ENCODE measurements around the gene PTPRG. TPM values are rescaled to one million over a fixed set of nuclear protein-coding genes. Genes with fewer than 3 reads are reported as not detected.

The PTPRG gene
- total RNA-seq, 1 experiment from 2014 or later = 32.1 TPM

- TF ChIP-seq JUND (IDR thresholded peaks at IDR 0.05) = no peak
- TF ChIP-seq ZNF274 (IDR thresholded peaks at IDR 0.05; ENCODE audit: low read depth, low read length) = no peak
- TF ChIP-seq, protein P1, sequence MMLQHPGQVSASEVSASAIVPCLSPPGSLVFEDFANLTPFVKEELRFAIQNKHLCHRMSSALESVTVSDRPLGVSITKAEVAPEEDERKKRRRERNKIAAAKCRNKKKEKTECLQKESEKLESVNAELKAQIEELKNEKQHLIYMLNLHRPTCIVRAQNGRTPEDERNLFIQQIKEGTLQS (IDR thresholded peaks at IDR 0.05) = no peak
Observed at GRCh38 chr3:61855211-61855610, 293.8 kb downstream of the PTPRG start.

GRCh38 chr3:61857297-61857696, 295.9 kb downstream of the PTPRG start:
- ChIA-PET CTCF (interaction anchor here (1.1 to 1.7 kb wide), 3 partner anchors 25 to 194 kb away, joined by 3 to 5 read pairs (median 4); no protein-coding TSS in a partner anchor), POLR2A (no interaction called here), RAD21 (ENCODE audit: low non-redundant PET in 1 of 2, low total read pairs in 2 of 2, uncharacterized antibody in 2 of 2, unreplicated experiment in 2 of 2) (no interaction called here)
- no peak for DNase-seq (ENCODE audit: low read depth, low spot score)
- Histone ChIP-seq H3K36me3 (ENCODE audit: control insufficient read depth in 1 of 2, insufficient read depth in 2 of 2, low read length in 2 of 2) (no peaks in the 10 kb centered on the region), H4K20me1 (ENCODE audit: insufficient read depth) (no peaks in the 10 kb centered on the region), H3K4me2 (ENCODE audit: low read length) (no peak overlapping the region), H3K9me3 (ENCODE audit: control insufficient read depth in 1 of 2, insufficient read depth in 1 of 2, low read depth in 1 of 2, low read length in 2 of 2) (no peaks in the 10 kb centered on the region), H3K9me2 (ENCODE audit: insufficient read depth) (no peaks in the 10 kb centered on the region), H3K4me1 (ENCODE audit: control insufficient read depth in 1 of 2, insufficient read depth in 2 of 2, low read length in 2 of 2) (no peaks in the 10 kb centered on the region), H3K9ac (ENCODE audit: low read length) (no peak overlapping the region), H3K79me2 (ENCODE audit: insufficient read depth, low read length) (no peaks in the 10 kb centered on the region), H3K27me3 (ENCODE audit: insufficient read depth, low read length) (no peaks in the 10 kb centered on the region), H3K4me3 (replicated peaks in 1 of 2; ENCODE audit: low read depth in 1 of 2, low read length in 2 of 2) (no peak overlapping the region), H3K27ac (ENCODE audit: low read depth, low read length) (no peak overlapping the region), H2AFZ (ENCODE audit: low read depth, low read length, poor library complexity, severe bottlenecking) (no peak overlapping the region)
- ATAC-seq = no peak
- no peak for TF ChIP-seq SRF (IDR thresholded peaks at IDR 0.05; ENCODE audit: low read depth)
- no peak for TF ChIP-seq POLR2AphosphoS5 (IDR thresholded peaks at IDR 0.05; ENCODE audit: low read depth, low read length)
- TF ChIP-seq, protein P2, sequence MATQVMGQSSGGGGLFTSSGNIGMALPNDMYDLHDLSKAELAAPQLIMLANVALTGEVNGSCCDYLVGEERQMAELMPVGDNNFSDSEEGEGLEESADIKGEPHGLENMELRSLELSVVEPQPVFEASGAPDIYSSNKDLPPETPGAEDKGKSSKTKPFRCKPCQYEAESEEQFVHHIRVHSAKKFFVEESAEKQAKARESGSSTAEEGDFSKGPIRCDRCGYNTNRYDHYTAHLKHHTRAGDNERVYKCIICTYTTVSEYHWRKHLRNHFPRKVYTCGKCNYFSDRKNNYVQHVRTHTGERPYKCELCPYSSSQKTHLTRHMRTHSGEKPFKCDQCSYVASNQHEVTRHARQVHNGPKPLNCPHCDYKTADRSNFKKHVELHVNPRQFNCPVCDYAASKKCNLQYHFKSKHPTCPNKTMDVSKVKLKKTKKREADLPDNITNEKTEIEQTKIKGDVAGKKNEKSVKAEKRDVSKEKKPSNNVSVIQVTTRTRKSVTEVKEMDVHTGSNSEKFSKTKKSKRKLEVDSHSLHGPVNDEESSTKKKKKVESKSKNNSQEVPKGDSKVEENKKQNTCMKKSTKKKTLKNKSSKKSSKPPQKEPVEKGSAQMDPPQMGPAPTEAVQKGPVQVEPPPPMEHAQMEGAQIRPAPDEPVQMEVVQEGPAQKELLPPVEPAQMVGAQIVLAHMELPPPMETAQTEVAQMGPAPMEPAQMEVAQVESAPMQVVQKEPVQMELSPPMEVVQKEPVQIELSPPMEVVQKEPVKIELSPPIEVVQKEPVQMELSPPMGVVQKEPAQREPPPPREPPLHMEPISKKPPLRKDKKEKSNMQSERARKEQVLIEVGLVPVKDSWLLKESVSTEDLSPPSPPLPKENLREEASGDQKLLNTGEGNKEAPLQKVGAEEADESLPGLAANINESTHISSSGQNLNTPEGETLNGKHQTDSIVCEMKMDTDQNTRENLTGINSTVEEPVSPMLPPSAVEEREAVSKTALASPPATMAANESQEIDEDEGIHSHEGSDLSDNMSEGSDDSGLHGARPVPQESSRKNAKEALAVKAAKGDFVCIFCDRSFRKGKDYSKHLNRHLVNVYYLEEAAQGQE (IDR thresholded peaks at IDR 0.05; ENCODE audit: low read depth) = no peak
- BruUV-seq (replicated peaks) = no TSS peak
- intact Hi-C loops (cut with micrococcal nuclease) = loop anchor here (5.0 to 10.0 kb wide), 2 partner anchors 195 to 292 kb away; partner anchors contain the start of gene PTPRG

More at GRCh38 chr3:61855211-61855610, 293.8 kb downstream of the PTPRG start:
- DNase-seq (ENCODE audit: low read depth, low spot score) (no peak), ATAC-seq (no peak)
- RAD21 ChIA-PET (ENCODE audit: low non-redundant PET in 1 of 2, low total read pairs in 2 of 2, uncharacterized antibody in 2 of 2, unreplicated experiment in 2 of 2) = no interaction called here
- Histone ChIP-seq H3K9me3 (ENCODE audit: control insufficient read depth in 1 of 2, insufficient read depth in 1 of 2, low read depth in 1 of 2, low read length in 2 of 2) (no peaks in the 10 kb centered on the region), H3K27ac (ENCODE audit: low read depth, low read length) (no peak overlapping the region), H3K4me1 (ENCODE audit: control insufficient read depth in 1 of 2, insufficient read depth in 2 of 2, low read length in 2 of 2) (no peaks in the 10 kb centered on the region), H2AFZ (ENCODE audit: low read depth, low read length, poor library complexity, severe bottlenecking) (no peak overlapping the region), H3K79me2 (ENCODE audit: insufficient read depth, low read length) (no peaks in the 10 kb centered on the region; the same call in 1 of the 2 replicates), H3K36me3 (ENCODE audit: control insufficient read depth in 1 of 2, insufficient read depth in 2 of 2, low read length in 2 of 2) (no peaks in the 10 kb centered on the region), H3K4me2 (ENCODE audit: low read length) (no peak overlapping the region), H3K27me3 (ENCODE audit: insufficient read depth, low read length) (no peaks in the 10 kb centered on the region), H3K9ac (ENCODE audit: low read length) (no peak overlapping the region), H3K4me3 (replicated peaks in 1 of 2; ENCODE audit: low read depth in 1 of 2, low read length in 2 of 2) (no peak overlapping the region), H4K20me1 (ENCODE audit: insufficient read depth) (no peaks in the 10 kb centered on the region), H3K9me2 (ENCODE audit: insufficient read depth) (no peaks in the 10 kb centered on the region)
- POLR2A ChIA-PET = no interaction called here
- no TSS peak for BruUV-seq (replicated peaks)
- CTCF ChIA-PET = no interaction called here
- intact Hi-C loops (cut with micrococcal nuclease) = loop anchor here (5.0 to 10.0 kb wide), 2 partner anchors 197 to 290 kb away; partner anchors contain the start of gene PTPRG
